ENCODE results near the gene NACA2. TPM values are rescaled to one million over a fixed set of nuclear protein-coding genes. Genes with fewer than 3 reads are reported as not detected.

Gene NACA2
- total and polyA plus RNA-seq, 5 experiments from 2014 or later, result not detected

DNA sequence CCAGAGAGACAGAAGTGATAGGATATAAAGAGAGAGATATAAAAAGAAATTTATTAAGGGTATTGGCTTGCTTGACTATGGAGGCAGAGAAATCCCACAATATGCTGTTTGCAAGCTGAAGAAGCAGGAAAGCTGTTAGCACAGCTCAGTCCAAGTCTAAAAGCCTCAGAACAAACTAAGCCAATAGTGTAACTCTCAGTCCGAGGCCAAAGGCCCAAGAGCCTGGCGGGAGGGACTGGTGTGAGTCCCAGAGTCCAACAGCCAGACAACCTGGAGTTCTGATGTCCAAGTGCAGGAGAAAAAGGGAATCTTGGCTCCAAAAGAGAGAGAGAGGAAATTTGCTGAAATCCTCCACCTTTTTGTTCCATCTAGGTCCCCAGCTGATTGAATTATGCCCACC, 30.3 kb upstream of the NACA2 start:
- DNase-seq, result no peak
- Mint-ChIP-seq H3K27ac (no peak overlapping the region), H3K27me3 (peaks cover 0 to 33% (median 7%) of the 10 kb centered on the region in 5 donors), H3K4me1 (no peaks in the 10 kb centered on the region), H3K36me3 (peaks cover 0 to 10% (median 0%) of the 10 kb centered on the region in 3 donors), H3K9me3 (peaks cover 3 to 31% (median 15%) of the 10 kb centered on the region in 9 donors), H3K4me3 (no peak overlapping the region)
- no peak for ATAC-seq
- POLR2A ChIA-PET, result no interaction called here

- Mint-ChIP-seq H3K27me3 (peaks cover 0 to 31% (median 6%) of the 10 kb centered on the region in 5 donors), H3K27ac (no peak overlapping the region), H3K9me3 (peaks cover 3 to 31% (median 15%) of the 10 kb centered on the region in 9 donors), H3K36me3 (peaks cover 0 to 10% (median 0%) of the 10 kb centered on the region in 3 donors), H3K4me1 (peaks cover 0 to 3% (median 0%) of the 10 kb centered on the region in 4 donors), H3K4me3 (no peak overlapping the region)
- POLR2A ChIA-PET, result no interaction called here
- DNase-seq, result no peak
- ATAC-seq, result no peak
These were observed 28.9 kb upstream of the NACA2 start for GRCh38 chr17:61619953-61620352.

GRCh38 chr17:61619493-61619892, 28.5 kb upstream of the NACA2 start:
- Mint-ChIP-seq H3K36me3 (peaks cover 0 to 10% (median 0%) of the 10 kb centered on the region in 3 donors), H3K4me3 (no peak overlapping the region), H3K9me3 (peaks cover 3 to 31% (median 15%) of the 10 kb centered on the region in 9 donors), H3K27ac (no peak overlapping the region), H3K27me3 (peaks cover 0 to 30% (median 8%) of the 10 kb centered on the region in 5 donors), H3K4me1 (peaks cover 0 to 3% (median 0%) of the 10 kb centered on the region in 4 donors)
- DNase-seq, result no peak
- ATAC-seq, result no peak
- POLR2A ChIA-PET, result no interaction called here

- POLR2A ChIA-PET, result no interaction called here
- no peak overlapping the region for H3K4me3 Mint-ChIP-seq
- ATAC-seq (no peak), DNase-seq (no peak)
- peaks cover 0 to 10% (median 0%) of the 10 kb centered on the region in 3 donors for H3K36me3 Mint-ChIP-seq
- H3K4me1 Mint-ChIP-seq, result peaks cover 0 to 3% (median 0%) of the 10 kb centered on the region in 4 donors
- H3K27me3 Mint-ChIP-seq, result peaks cover 0 to 26% (median 8%) of the 10 kb centered on the region in 5 donors
- no peak overlapping the region for H3K27ac Mint-ChIP-seq
- peaks cover 3 to 31% (median 15%) of the 10 kb centered on the region in 9 donors for H3K9me3 Mint-ChIP-seq
These were observed 27.9 kb upstream of the NACA2 start for GRCh38 chr17:61618950-61619349.

DNA sequence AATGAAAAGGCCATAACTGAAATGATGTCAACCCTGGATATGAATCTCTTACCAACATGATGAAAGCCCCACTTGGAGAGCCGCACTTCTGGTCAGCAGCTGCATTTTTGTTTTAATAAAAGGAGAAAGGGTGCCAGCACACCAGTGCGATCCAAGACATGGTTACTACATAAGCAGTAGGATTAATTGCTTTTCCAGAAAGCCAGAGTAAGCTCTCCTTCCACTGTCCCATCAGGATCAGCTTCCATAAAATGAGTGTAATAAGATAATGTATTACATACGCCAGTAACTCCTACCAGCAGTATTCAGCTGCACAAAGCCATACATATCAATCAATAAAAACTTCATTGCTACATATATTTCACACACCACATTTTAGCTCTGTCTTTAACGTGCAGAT, 26.3 kb upstream of the NACA2 start:
- ATAC-seq (no peak), DNase-seq (no peak)
- peaks cover 3 to 31% (median 15%) of the 10 kb centered on the region in 9 donors for H3K9me3 Mint-ChIP-seq
- H3K4me1 Mint-ChIP-seq, result peaks cover 0 to 3% (median 0%) of the 10 kb centered on the region in 4 donors
- peaks cover 2 to 15% (median 7%) of the 10 kb centered on the region in 5 donors for H3K27me3 Mint-ChIP-seq
- no peak overlapping the region for H3K27ac Mint-ChIP-seq
- H3K36me3 Mint-ChIP-seq, result peaks cover 0 to 10% (median 0%) of the 10 kb centered on the region in 3 donors
- POLR2A ChIA-PET, result no interaction called here
- no peak overlapping the region for H3K4me3 Mint-ChIP-seq

- peaks cover 3 to 31% (median 15%) of the 10 kb centered on the region in 9 donors for H3K9me3 Mint-ChIP-seq
- no peak overlapping the region for H3K27ac Mint-ChIP-seq
- H3K4me3 Mint-ChIP-seq, result no peak overlapping the region
- no peak for DNase-seq
- POLR2A ChIA-PET, result no interaction called here
- peaks cover 0 to 10% (median 0%) of the 10 kb centered on the region in 3 donors for H3K36me3 Mint-ChIP-seq
- no peak for ATAC-seq
- peaks cover 0 to 3% (median 0%) of the 10 kb centered on the region in 4 donors for H3K4me1 Mint-ChIP-seq
- H3K27me3 Mint-ChIP-seq, result peaks cover 2 to 15% (median 7%) of the 10 kb centered on the region in 5 donors
These were observed 25.8 kb upstream of the NACA2 start for GRCh38 chr17:61616783-61617182.

DNA sequence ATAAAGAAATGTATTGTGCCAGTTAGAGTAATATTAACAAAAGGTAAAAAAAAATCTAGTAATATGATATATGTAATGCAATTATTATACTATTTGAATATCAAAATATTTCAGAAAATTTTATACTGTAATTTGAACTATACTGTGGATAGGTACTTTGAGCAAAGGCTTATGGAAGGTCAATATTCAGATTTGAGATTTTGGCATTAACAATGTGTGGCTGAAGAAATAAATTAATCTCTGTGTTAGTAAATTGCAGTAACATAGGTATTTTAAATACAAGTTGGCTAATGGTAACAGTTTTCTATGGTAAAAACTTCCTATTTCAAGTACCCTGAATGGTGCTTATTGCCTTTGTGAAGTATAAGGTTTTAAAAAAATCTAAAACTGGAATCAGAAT, 23.2 kb upstream of the NACA2 start:
- DNase-seq (no peak), ATAC-seq (no peak)
- H3K27ac Mint-ChIP-seq, result no peak overlapping the region
- peaks cover 0 to 12% (median 5%) of the 10 kb centered on the region in 9 donors for H3K9me3 Mint-ChIP-seq
- H3K36me3 Mint-ChIP-seq, result peaks cover 0 to 1% (median 0%) of the 10 kb centered on the region in 3 donors
- peaks cover 2 to 13% (median 8%) of the 10 kb centered on the region in 5 donors for H3K27me3 Mint-ChIP-seq
- H3K4me3 Mint-ChIP-seq, result no peak overlapping the region
- H3K4me1 Mint-ChIP-seq, result peaks cover 0 to 3% (median 0%) of the 10 kb centered on the region in 4 donors
- POLR2A ChIA-PET, result no interaction called here

DNA sequence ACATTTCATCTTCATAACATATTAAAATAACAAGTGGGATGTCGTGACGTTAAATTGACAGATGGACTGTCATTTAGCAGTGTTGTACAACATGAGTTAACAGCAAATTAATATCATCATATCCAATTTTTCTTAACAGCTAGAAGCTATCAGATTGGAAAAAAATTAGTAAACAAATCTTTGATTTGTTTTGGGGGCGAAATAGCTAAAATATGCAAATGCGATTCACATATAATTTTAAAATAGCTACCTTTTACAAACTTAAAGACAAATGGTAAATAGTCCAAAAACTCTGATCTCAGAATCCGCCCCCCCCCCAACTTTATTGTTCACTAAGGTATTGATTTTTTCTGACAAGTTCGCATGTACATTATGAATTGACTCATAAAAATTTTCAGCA, 20.3 kb upstream of the NACA2 start:
- Mint-ChIP-seq H3K9me3 (no peaks in the 10 kb centered on the region), H3K36me3 (no peaks in the 10 kb centered on the region), H3K4me1 (peaks cover 0 to 3% (median 0%) of the 10 kb centered on the region in 4 donors), H3K4me3 (no peak overlapping the region), H3K27ac (no peak overlapping the region), H3K27me3 (peaks cover 2 to 13% (median 8%) of the 10 kb centered on the region in 5 donors)
- POLR2A ChIA-PET, result interaction anchor here (0.7 kb wide), 2 partner anchors 445 to 536 kb away, joined by 3 read pairs; no protein-coding TSS in a partner anchor
- no peak for DNase-seq
- no peak for ATAC-seq

DNA sequence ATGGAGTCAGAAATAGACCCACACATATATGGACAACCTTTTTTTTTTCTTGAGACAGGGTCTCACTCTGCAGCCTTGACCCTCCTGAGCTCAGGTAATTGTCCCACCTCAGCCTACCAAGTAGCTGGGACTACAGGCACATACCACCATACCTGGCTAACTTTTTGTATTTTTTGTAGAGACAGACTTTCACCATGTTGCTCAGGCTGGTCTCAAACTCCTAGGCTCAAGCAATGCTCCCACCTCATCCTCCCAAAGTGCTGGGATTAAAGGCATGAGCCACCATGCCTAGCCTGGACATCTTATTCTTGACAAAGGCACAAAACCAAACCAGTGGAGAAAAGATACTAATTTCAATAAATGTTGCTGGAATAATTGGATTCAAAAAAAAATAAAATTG, 14.7 kb upstream of the NACA2 start:
- Mint-ChIP-seq H3K27me3 (peaks cover 5 to 24% (median 17%) of the 10 kb centered on the region in 5 donors), H3K27ac (no peak overlapping the region), H3K9me3 (no peaks in the 10 kb centered on the region), H3K36me3 (no peaks in the 10 kb centered on the region), H3K4me1 (no peaks in the 10 kb centered on the region), H3K4me3 (no peak overlapping the region)
- no peak for ATAC-seq
- POLR2A ChIA-PET, result no interaction called here
- DNase-seq, result no peak

DNA sequence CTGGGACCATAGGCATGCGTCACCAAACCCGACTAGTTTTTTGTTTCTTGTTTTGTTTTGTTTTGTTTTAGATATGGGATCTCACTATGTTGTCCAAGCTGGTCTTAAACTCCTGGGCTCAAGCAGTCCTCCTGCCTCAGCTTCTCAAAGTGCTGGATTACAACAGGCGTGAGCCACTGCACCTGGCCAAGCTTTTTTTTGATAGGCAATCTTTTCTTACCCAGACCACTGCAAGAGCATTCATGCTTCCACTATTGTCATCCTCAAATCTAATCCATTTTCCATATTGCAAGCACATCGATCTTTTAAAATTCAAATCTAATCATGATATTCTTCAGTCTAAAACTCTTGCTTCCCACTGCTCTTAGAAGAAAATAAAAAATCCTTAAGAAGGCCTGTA, 10.3 kb upstream of the NACA2 start:
- Mint-ChIP-seq H3K27ac (no peak overlapping the region), H3K9me3 (no peaks in the 10 kb centered on the region), H3K27me3 (peaks cover 6 to 34% (median 17%) of the 10 kb centered on the region in 5 donors), H3K4me3 (no peak overlapping the region), H3K36me3 (no peaks in the 10 kb centered on the region), H3K4me1 (no peaks in the 10 kb centered on the region)
- ATAC-seq (no peak), DNase-seq (no peak)
- POLR2A ChIA-PET, result no interaction called here

DNA sequence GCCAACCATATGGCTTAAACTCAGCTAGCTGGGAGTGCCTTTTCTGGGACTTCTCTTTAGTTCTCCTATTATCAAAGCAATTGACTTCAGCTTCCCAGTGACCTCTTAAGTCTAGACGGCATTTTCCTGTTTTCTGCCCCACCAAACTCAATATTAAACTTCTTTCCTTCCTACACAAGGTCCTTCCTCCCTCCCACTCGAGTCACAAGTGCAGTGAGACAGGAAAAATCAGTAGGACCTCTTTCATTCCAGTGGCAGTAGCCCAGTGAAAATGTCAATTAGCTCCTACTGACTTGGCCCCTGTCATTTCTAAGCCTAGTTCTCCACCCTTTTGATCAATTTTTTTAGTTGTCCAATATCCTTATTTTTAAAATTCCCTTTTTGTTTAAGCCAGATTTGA, 9.6 kb upstream of the NACA2 start:
- DNase-seq (no peak), ATAC-seq (no peak)
- Mint-ChIP-seq H3K9me3 (no peaks in the 10 kb centered on the region), H3K36me3 (no peaks in the 10 kb centered on the region), H3K4me1 (no peaks in the 10 kb centered on the region), H3K27me3 (peaks cover 9 to 35% (median 17%) of the 10 kb centered on the region in 5 donors), H3K27ac (no peak overlapping the region), H3K4me3 (no peak overlapping the region)
- POLR2A ChIA-PET, result no interaction called here

- no peak for ATAC-seq
- H3K4me1 Mint-ChIP-seq, result no peaks in the 10 kb centered on the region
- POLR2A ChIA-PET, result no interaction called here
These were observed 8.6 kb upstream of the NACA2 start for GRCh38 chr17:61599608-61600007.

GRCh38 chr17:61598014-61598413, 7.0 kb upstream of the NACA2 start:
- ATAC-seq, result no peak
- POLR2A ChIA-PET, result no interaction called here
- DNase-seq, result no peak
- Mint-ChIP-seq H3K4me1 (no peaks in the 10 kb centered on the region), H3K36me3 (no peaks in the 10 kb centered on the region), H3K9me3 (no peaks in the 10 kb centered on the region), H3K27me3 (peaks cover 7 to 36% (median 13%) of the 10 kb centered on the region in 5 donors), H3K4me3 (no peak overlapping the region), H3K27ac (no peak overlapping the region)

More at GRCh38 chr17:61599608-61600007, 8.6 kb upstream of the NACA2 start:
- Mint-ChIP-seq H3K4me3 (no peak overlapping the region), H3K27me3 (peaks cover 13 to 34% (median 16%) of the 10 kb centered on the region in 5 donors), H3K27ac (no peak overlapping the region), H3K36me3 (no peaks in the 10 kb centered on the region), H3K9me3 (no peaks in the 10 kb centered on the region)
- DNase-seq, result no peak

- POLR2A ChIA-PET, result no interaction called here
- Mint-ChIP-seq H3K4me3 (no peak overlapping the region), H3K27me3 (peaks cover 3 to 32% (median 13%) of the 10 kb centered on the region in 5 donors), H3K36me3 (no peaks in the 10 kb centered on the region), H3K27ac (no peak overlapping the region), H3K9me3 (no peaks in the 10 kb centered on the region), H3K4me1 (no peaks in the 10 kb centered on the region)
- ATAC-seq, result no peak
- no peak for DNase-seq
These were observed 6.6 kb upstream of the NACA2 start for GRCh38 chr17:61597607-61598006.
